GM12874 (cell line): Measurements from ENCODE around the gene DCDC2B.

Source experiments
- CTCF ChIP-seq: IDR thresholded peaks from 2 replicates; pipeline ENCODE4 v1.5.1; 2011; ENCODE audit warnings: low read depth, mild to moderate bottlenecking, control low read depth, low read length, moderate library complexity; ENCODE audit not compliant: insufficient read depth

DCDC2B gene

GRCh38 chr1:32232558-32233304 lies 23.8 kb downstream of the DCDC2B start:
- no peak for TF ChIP-seq CTCF

- no peak for TF ChIP-seq CTCF
Measured at GRCh38 chr1:32234792-32235191, 25.9 kb downstream of the DCDC2B start.

GRCh38 chr1:32239337-32239736 lies 30.4 kb downstream of the DCDC2B start:
- TF ChIP-seq CTCF: no peak

GRCh38 chr1:32239790-32240139 lies 30.9 kb downstream of the DCDC2B start:
- TF ChIP-seq CTCF: no peak

- TF ChIP-seq CTCF: peak; percentile 34; the same call in 1 of the 2 replicates
Measured at GRCh38 chr1:32240140-32240951, 31.5 kb downstream of the DCDC2B start.

GRCh38 chr1:32241001-32241763 lies 32.3 kb downstream of the DCDC2B start:
- 0 out of 2 replicates have a peak, but pooled peaks have one; percentile 16 for TF ChIP-seq CTCF

GRCh38 chr1:32242341-32242851 lies 33.5 kb downstream of the DCDC2B start:
- no peak for TF ChIP-seq CTCF
